Adrenal gland (tissue), 5 donors: ENCODE results near the gene AHNAK2.

Source experiments
- POLR2A ChIP-seq, 2 donors: fragments of 450-650 bp; IDR thresholded peaks; one replicate each; pipeline ENCODE4 v1.6.1; 2017; ENCODE audit warnings: antibody characterized with exemption in 2 of 2, mild to moderate bottlenecking in 2 of 2, moderate library complexity in 1 of 2
- TF ChIP-seq, protein P1 (sequence below), 6 experiments: fragments of 450-650 bp in 4 of 6; fragments of 200-600 bp in 2 of 6; sonication (generic) in 1 of 6; IDR thresholded peaks; 1 replicate in 5 of 6; 2 replicates in 1 of 6; pipeline versions ENCODE4 v1.5.1 to v1.8.0; 2016 to 2021; ENCODE audit warnings: antibody characterized with exemption in 6 of 6, mild to moderate bottlenecking in 2 of 6, moderate library complexity in 1 of 6
- donor health status: DM: no; HTN: no; CAD: no.

DNA sequence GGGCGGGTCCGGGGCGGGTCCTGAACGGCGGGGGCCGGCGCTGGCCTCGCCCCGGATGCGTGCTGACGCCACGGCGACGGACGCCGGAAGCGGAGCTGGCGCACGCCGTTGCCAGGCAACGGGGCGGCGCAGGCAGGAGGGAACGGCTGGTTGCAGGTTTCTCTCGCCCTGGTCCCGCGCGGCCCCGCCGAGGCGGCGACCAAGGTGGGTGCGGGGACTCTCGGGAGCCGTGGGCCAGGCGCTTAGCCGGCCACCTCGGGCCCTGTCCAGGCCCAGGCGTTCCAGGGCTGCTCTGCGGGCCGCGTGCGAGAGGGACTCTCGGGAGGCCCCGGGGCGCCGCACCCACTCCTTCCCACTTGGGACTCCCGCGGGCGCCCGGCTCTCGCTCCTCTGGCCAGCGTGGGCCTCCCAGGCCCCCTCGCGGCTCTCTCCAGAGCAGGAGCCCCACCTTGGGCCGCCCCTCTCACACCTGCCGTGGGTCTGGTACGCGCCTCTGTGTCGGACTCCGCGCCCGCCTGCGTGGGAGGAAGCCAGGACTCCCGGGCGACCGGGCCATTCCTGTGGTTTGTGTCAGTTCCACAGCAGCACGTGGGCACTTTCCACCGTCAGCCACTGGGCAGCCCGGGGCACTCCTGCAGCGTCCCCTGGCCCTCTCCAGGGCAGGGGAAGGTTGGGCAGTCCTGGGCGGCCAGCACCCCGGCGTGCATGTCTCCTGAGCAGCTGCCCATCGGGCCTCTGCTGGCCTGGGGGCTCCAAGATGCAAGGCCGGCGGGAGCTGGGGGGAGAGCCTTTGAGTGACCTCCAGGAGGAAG is 7.7 kb upstream of the AHNAK2 start, which contains the start of gene CLBA1:
- TF ChIP-seq, protein P1, sequence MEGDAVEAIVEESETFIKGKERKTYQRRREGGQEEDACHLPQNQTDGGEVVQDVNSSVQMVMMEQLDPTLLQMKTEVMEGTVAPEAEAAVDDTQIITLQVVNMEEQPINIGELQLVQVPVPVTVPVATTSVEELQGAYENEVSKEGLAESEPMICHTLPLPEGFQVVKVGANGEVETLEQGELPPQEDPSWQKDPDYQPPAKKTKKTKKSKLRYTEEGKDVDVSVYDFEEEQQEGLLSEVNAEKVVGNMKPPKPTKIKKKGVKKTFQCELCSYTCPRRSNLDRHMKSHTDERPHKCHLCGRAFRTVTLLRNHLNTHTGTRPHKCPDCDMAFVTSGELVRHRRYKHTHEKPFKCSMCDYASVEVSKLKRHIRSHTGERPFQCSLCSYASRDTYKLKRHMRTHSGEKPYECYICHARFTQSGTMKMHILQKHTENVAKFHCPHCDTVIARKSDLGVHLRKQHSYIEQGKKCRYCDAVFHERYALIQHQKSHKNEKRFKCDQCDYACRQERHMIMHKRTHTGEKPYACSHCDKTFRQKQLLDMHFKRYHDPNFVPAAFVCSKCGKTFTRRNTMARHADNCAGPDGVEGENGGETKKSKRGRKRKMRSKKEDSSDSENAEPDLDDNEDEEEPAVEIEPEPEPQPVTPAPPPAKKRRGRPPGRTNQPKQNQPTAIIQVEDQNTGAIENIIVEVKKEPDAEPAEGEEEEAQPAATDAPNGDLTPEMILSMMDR (IDR thresholded peaks at IDR 0.05), result no peak
- no peak for TF ChIP-seq POLR2A (IDR thresholded peaks at IDR 0.05)
